ENCODE results near the gene FRMD6.

The FRMD6 gene

GRCh38 chr14:51780006-51780692 is 128.4 kb downstream of the FRMD6 start:
- DNase-seq (ENCODE audit: low read depth), result peak; percentile 51
